GM10266 (cell line): Measurements from ENCODE around the gene ZNF420.
"Not testable (repeated sequence)": the region's sequence is repeated elsewhere in the genome, so short reads cannot be mapped to it uniquely, and the experiment has no call there.

Experiments used
- DNase-seq: peaks from one replicate; pipeline ENCODE4 v3.0.0; 2012; ENCODE audit errors: extremely low spot score
- CTCF ChIP-seq: IDR thresholded peaks from 2 replicates; pipeline ENCODE4 v1.5.1; 2012; ENCODE audit warnings: mild to moderate bottlenecking, low read depth; ENCODE audit not compliant: control insufficient read depth, insufficient read depth; ENCODE audit errors: missing control alignments

ZNF420 gene

DNA sequence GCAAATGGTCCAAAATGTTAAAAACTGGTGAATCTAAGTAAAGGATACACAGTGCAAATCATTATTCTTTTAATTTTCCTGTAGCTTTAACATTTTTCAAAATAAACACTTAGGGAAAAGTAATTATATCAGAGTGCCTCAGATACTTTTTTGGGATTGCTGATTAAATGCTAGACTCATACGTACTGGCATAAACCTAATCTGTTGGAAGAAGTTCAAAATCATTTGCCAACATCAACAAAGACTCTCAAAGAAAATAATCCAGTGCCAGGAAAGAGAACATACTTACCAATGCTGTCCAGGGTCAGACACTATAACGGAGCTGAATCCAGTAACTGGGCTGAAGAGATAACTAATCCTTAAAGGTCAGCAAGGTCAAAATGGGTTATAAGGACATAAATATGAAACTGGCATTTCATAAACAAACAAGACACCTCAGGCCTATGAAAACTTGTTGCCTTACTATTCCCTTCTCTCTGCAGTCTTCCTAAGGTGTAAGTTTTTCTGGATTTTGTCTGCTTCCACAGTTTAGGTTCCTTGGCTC is 3.3 kb upstream of the ZNF420 start:
- TF ChIP-seq CTCF = no peak
- DNase-seq = no peak

DNA sequence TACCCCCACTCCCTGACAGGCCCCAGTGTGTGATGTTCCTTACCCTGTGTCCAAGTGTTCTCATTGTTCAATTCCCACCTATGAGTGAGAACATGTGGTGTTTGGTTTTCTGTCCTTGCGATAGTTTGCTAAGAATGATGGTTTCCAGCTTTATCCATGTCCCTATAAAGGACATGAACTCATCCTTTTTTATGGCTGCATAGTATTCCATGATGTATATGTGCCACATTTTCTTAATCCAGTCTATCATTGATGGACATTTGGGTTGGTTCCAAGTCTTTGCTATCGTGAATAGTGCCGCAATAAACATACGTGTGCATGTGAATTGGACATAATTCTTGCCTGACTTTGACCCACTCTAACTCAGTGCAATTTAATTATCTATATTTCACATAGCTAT is 1.7 kb upstream of the ZNF420 start:
- DNase-seq = not testable (repeated sequence)

- no peak for DNase-seq
- TF ChIP-seq CTCF = no peak
These were observed 716 bp upstream of the ZNF420 start for GRCh38 chr19:37077501-37077933.

GRCh38 chr19:37078717-37079032 is 442 bp downstream of the ZNF420 start:
- no peak for TF ChIP-seq CTCF
- DNase-seq = no peak

GRCh38 chr19:37079238-37079637 is 1.0 kb downstream of the ZNF420 start:
- no peak for DNase-seq
- no peak for TF ChIP-seq CTCF

DNA sequence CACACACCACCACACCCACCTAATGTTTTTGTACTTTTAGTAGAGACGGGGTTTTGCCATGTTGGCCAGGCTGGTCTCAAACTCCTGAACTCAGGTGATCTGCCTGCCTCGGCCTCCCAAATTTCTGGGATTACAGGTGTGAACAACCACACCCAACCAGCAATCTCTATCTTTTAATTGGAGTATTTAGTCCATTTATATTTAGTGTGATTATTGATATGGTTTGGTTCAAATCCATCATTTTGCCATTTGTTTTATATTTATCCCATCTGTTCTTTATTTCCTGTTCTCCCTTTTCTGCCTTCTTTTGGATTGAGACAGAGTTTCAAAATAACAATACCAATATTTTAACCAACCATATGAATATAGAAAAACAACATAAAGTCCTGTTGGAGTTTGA is 4.1 kb downstream of the ZNF420 start:
- DNase-seq = no peak
- no peak for TF ChIP-seq CTCF

DNA sequence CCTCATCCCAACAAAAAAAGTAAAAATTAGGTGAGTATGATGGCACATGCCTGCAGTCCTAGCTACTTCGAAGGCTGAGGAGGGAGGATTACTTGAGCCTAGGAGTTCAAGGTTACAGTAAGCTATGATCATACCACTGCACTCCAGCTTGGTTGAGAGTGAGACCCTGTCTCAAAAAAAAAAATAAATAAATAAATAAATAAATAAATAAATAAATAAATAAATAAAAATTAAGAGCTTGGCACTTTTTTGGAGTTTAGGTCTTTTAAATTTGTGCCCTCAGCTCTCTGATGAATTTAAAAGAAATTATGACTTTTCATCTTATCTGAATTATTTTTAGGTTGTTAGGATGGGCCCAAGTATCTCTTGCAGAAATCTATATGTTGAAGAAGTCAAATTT is 8.9 kb downstream of the ZNF420 start:
- DNase-seq = no peak
- no peak for TF ChIP-seq CTCF

GRCh38 chr19:37095859-37096258 is 17.6 kb downstream of the ZNF420 start:
- no peak for TF ChIP-seq CTCF
- DNase-seq = no peak
